ENCODE data around the gene ZNF580.

GRCh38 chr19:55643003-55643886 is 2.4 kb downstream of the ZNF580 start, which contains the start of gene ZNF581:
- TF ChIP-seq, protein P1, sequence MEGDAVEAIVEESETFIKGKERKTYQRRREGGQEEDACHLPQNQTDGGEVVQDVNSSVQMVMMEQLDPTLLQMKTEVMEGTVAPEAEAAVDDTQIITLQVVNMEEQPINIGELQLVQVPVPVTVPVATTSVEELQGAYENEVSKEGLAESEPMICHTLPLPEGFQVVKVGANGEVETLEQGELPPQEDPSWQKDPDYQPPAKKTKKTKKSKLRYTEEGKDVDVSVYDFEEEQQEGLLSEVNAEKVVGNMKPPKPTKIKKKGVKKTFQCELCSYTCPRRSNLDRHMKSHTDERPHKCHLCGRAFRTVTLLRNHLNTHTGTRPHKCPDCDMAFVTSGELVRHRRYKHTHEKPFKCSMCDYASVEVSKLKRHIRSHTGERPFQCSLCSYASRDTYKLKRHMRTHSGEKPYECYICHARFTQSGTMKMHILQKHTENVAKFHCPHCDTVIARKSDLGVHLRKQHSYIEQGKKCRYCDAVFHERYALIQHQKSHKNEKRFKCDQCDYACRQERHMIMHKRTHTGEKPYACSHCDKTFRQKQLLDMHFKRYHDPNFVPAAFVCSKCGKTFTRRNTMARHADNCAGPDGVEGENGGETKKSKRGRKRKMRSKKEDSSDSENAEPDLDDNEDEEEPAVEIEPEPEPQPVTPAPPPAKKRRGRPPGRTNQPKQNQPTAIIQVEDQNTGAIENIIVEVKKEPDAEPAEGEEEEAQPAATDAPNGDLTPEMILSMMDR (IDR thresholded peaks at IDR 0.05; ENCODE audit: insufficient read depth, low read depth, low read length): no peak
- no peak for TF ChIP-seq EZH2 (IDR thresholded peaks at IDR 0.05; ENCODE audit: insufficient read depth, low read length)
